OCI-LY1 (cell line): ENCODE data around the gene ATP12A.

Source experiments
- H2AFZ ChIP-seq: fragments of 200-600 bp; sonication (generic), shearing (Covaris generic); 2 replicates; pipeline ENCODE4 v1.6.0; 2014; ENCODE audit warnings: antibody characterized with exemption, mild to moderate bottlenecking, low read length
- H3F3A ChIP-seq: fragments of 200-600 bp; sonication (generic), shearing (Covaris generic); 2 replicates; pipeline ENCODE4 v1.6.0; 2014; ENCODE audit warnings: mild to moderate bottlenecking, antibody characterized with exemption, low read length, moderate library complexity; ENCODE audit not compliant: insufficient read depth
- H3K27ac ChIP-seq: fragments of 200-600 bp; sonication (generic); 2 replicates; pipeline ENCODE4 v1.5.1; 2014; ENCODE audit warnings: low read length, mixed run types, mild to moderate bottlenecking, low read depth; ENCODE audit not compliant: poor library complexity, severe bottlenecking
- H3K27me3 ChIP-seq: fragments of 200-600 bp; sonication (generic); 2 replicates; pipeline ENCODE4 v1.6.0; 2014; ENCODE audit warnings: antibody characterized with exemption, mild to moderate bottlenecking, low read length, moderate library complexity; ENCODE audit not compliant: insufficient read depth
- H3K36me3 ChIP-seq: fragments of 200-600 bp; sonication (generic); 2 replicates; pipeline ENCODE4 v1.6.1; 2014; ENCODE audit warnings: mild to moderate bottlenecking, antibody characterized with exemption, low read length, moderate library complexity, mixed read lengths; ENCODE audit not compliant: insufficient read depth
- H3K4me1 ChIP-seq: fragments of 200-600 bp; sonication (generic); 2 replicates; pipeline ENCODE4 v1.5.1; 2014; ENCODE audit warnings: mild to moderate bottlenecking, low read length, moderate library complexity; ENCODE audit not compliant: insufficient read depth, severe bottlenecking
- H3K4me2 ChIP-seq: fragments of 200-600 bp; sonication (generic), shearing (Covaris generic); 2 replicates; pipeline ENCODE4 v1.6.1; 2014; ENCODE audit warnings: low read length
- H3K4me3 ChIP-seq: fragments of 200-600 bp; sonication (generic); 2 replicates; pipeline ENCODE4 v1.5.1; 2014; ENCODE audit warnings: low read length, low read depth, mild to moderate bottlenecking, mixed read lengths; ENCODE audit not compliant: poor library complexity, severe bottlenecking
- H3K79me2 ChIP-seq: fragments of 200-600 bp; shearing (Covaris generic); 2 replicates; pipeline ENCODE4 v1.6.1; 2016; ENCODE audit warnings: mixed run types, low read length, mixed read lengths; ENCODE audit not compliant: insufficient read depth
- H3K9ac ChIP-seq: fragments of 200-600 bp; sonication (generic), shearing (Covaris generic); 2 replicates; pipeline ENCODE4 v1.6.1; 2014; ENCODE audit warnings: mild to moderate bottlenecking, low read length, mixed read lengths
- H3K9me2 ChIP-seq: fragments of 200-600 bp; sonication (generic), shearing (Covaris generic); 2 replicates; pipeline ENCODE4 v1.6.1; 2014; ENCODE audit warnings: low read depth, mild to moderate bottlenecking, low read length, mixed read lengths
- H3K9me3 ChIP-seq: fragments of 200-600 bp; shearing (Covaris generic); 2 replicates; pipeline ENCODE4 v1.6.1; 2014; ENCODE audit warnings: low read length, mixed read lengths
- H4K20me1 ChIP-seq: fragments of 200-600 bp; sonication (generic), shearing (Covaris generic); 2 replicates; pipeline ENCODE4 v1.6.0; 2016; ENCODE audit warnings: mild to moderate bottlenecking, low read length; ENCODE audit not compliant: insufficient read depth
- CTCF ChIP-seq: fragments of 200-600 bp; sonication (generic), shearing (Covaris generic); IDR thresholded peaks from 2 replicates; pipeline ENCODE4 v1.5.1; 2017; ENCODE audit warnings: mild to moderate bottlenecking, antibody characterized with exemption, low read length, moderate library complexity, mixed read lengths
- EZH2 ChIP-seq: fragments of 200-600 bp; sonication (generic), shearing (Covaris generic); IDR thresholded peaks from 2 replicates; pipeline ENCODE4 v1.8.0; 2017; ENCODE audit warnings: borderline replicate concordance, mixed run types, mild to moderate bottlenecking, antibody characterized with exemption, low read length, moderate library complexity, mixed read lengths

Gene ATP12A

GRCh38 chr13:24648271-24648670 is 31.9 kb upstream of the ATP12A start:
- Histone ChIP-seq H3K4me2 (no peak overlapping the region), H3K4me1 (no peaks in the 10 kb centered on the region), H3K36me3 (no peaks in the 10 kb centered on the region), H2AFZ (no peak overlapping the region), H3K9me3 (no peaks in the 10 kb centered on the region), H3K4me3 (no peak overlapping the region), H3K27ac (no peak overlapping the region), H4K20me1 (no peaks in the 10 kb centered on the region), H3K9me2 (no peaks in the 10 kb centered on the region), H3K79me2 (no peaks in the 10 kb centered on the region), H3F3A (no peaks in the 10 kb centered on the region), H3K27me3 (no peaks in the 10 kb centered on the region; the same call in 1 of the 2 replicates), H3K9ac (no peak overlapping the region)
- TF ChIP-seq EZH2 (no peak), CTCF (no peak)

- Histone ChIP-seq H3K9me2 (no peaks in the 10 kb centered on the region), H3K9me3 (no peaks in the 10 kb centered on the region), H4K20me1 (no peaks in the 10 kb centered on the region), H2AFZ (no peak overlapping the region), H3K4me2 (no peak overlapping the region), H3K36me3 (no peaks in the 10 kb centered on the region), H3F3A (no peaks in the 10 kb centered on the region), H3K9ac (no peak overlapping the region), H3K79me2 (no peaks in the 10 kb centered on the region), H3K4me1 (no peaks in the 10 kb centered on the region), H3K27ac (no peak overlapping the region), H3K27me3 (no peaks in the 10 kb centered on the region; the same call in 1 of the 2 replicates), H3K4me3 (no peak overlapping the region)
- TF ChIP-seq CTCF (no peak), EZH2 (no peak)
These were observed 31.1 kb upstream of the ATP12A start for GRCh38 chr13:24648983-24649687.

- H4K20me1 ChIP-seq: no peaks in the 10 kb centered on the region
- no peaks in the 10 kb centered on the region for H3K36me3 ChIP-seq
- H3K27ac ChIP-seq: no peak overlapping the region
- H3K9me3 ChIP-seq: no peaks in the 10 kb centered on the region
- H3F3A ChIP-seq: no peaks in the 10 kb centered on the region
- no peaks in the 10 kb centered on the region for H3K9me2 ChIP-seq
- H3K4me2 ChIP-seq: no peak overlapping the region
- H3K4me1 ChIP-seq: no peaks in the 10 kb centered on the region
- no peaks in the 10 kb centered on the region; the same call in 1 of the 2 replicates for H3K27me3 ChIP-seq
- no peak overlapping the region for H3K4me3 ChIP-seq
- H2AFZ ChIP-seq: no peak overlapping the region
- H3K9ac ChIP-seq: no peak overlapping the region
- TF ChIP-seq CTCF: no peak
- TF ChIP-seq EZH2: no peak
- H3K79me2 ChIP-seq: no peaks in the 10 kb centered on the region
These were observed 30.5 kb upstream of the ATP12A start for GRCh38 chr13:24649688-24650043.
